ENCODE results near the gene DENND6A. TPM values are rescaled to one million over a fixed set of nuclear protein-coding genes. Genes with fewer than 3 reads are reported as not detected.

The DENND6A gene
- total and polyA plus RNA-seq, 2 of the 8 experiments (the other 6 are each of a cell fraction or from before 2014, with no cell fraction given), result 7.8 to 14.8 TPM

GRCh38 chr3:57587905-57588304, 105.0 kb downstream of the DENND6A start:
- Histone ChIP-seq H4K91ac (replicated peaks; ENCODE audit: insufficient read length, low read length) (no peak overlapping the region), H2BK20ac (ENCODE audit: low read length) (no peak overlapping the region), H3K18ac (ENCODE audit: extremely low read depth, low read length) (no peak overlapping the region), H3K56ac (replicated peaks; ENCODE audit: insufficient read length, low read depth, low read length) (no peak overlapping the region), H4K20me1 (replicated peaks in 1 of 2; ENCODE audit: control insufficient read depth in 1 of 2, insufficient read depth in 2 of 2, low read length in 2 of 2) (peaks cover 4 to 10% of the 10 kb centered on the region in 2 experiments), H2AK5ac (ENCODE audit: low read depth, low read length) (no peak overlapping the region), H3K4me1 (replicated peaks in 1 of 4; ENCODE audit: control insufficient read depth in 3 of 4, insufficient read depth in 4 of 4, low read length in 3 of 4) (no peaks in the 10 kb centered on the region), H3K4me2 (ENCODE audit: insufficient read depth in 1 of 2, low read depth in 2 of 2, low read length in 2 of 2) (no peak overlapping the region), H3K23me2 (ENCODE audit: low read depth, low read length) (no peaks in the 10 kb centered on the region), H2BK5ac (ENCODE audit: low read depth, low read length) (no peak overlapping the region), H2BK12ac (ENCODE audit: low read depth, low read length) (no peak overlapping the region), H4K5ac (ENCODE audit: insufficient read length, low read depth, low read length) (no peak overlapping the region), H3K79me1 (ENCODE audit: low read depth, low read length) (no peaks in the 10 kb centered on the region), H2BK15ac (ENCODE audit: low read length) (no peak overlapping the region), H3K4me3 (ENCODE audit: extremely low read depth in 1 of 4, insufficient read depth in 2 of 4, low read depth in 3 of 4, low read length in 4 of 4) (no peak overlapping the region), H2BK120ac (replicated peaks; ENCODE audit: low read depth, low read length) (no peak overlapping the region), H2AFZ (ENCODE audit: low read length) (no peak overlapping the region), H3K9me3 (ENCODE audit: insufficient read depth in 2 of 2, low read depth in 1 of 2, low read length in 1 of 2) (no peaks in the 10 kb centered on the region), H3K36me3 (ENCODE audit: control insufficient read depth in 2 of 4, insufficient read depth in 4 of 4, low read length in 3 of 4) (peaks cover 0 to 8% (median 0%) of the 10 kb centered on the region in 4 experiments; a peak in 2 of 8 replicates), H3K4ac (replicated peaks; ENCODE audit: insufficient read length, low read depth, low read length) (no peak overlapping the region), H3K27me3 (replicated peaks in 1 of 4; ENCODE audit: control insufficient read depth in 3 of 4, extremely low read depth in 1 of 4, insufficient read depth in 3 of 4, low read length in 3 of 4) (no peaks in the 10 kb centered on the region), H4K8ac (ENCODE audit: extremely low read depth, insufficient read depth, low read length) (no peak overlapping the region), H3K27ac (ENCODE audit: low read depth, low read length) (no peak overlapping the region), H3K9ac (replicated peaks in 1 of 4; ENCODE audit: extremely low read depth in 1 of 4, low read depth in 3 of 4, low read length in 3 of 4) (no peak overlapping the region), H3K14ac (ENCODE audit: insufficient read length) (no peak overlapping the region), H3K23ac (ENCODE audit: insufficient read length) (no peak overlapping the region), H3K79me2 (ENCODE audit: control insufficient read depth in 1 of 2, insufficient read depth in 2 of 2, low read length in 2 of 2) (peaks cover 27 to 95% of the 10 kb centered on the region in 2 experiments)
- FAIRE-seq, result no peak
- ChIA-PET CTCF (ENCODE audit: partially characterized antibody) (interaction anchor here (1.2 to 1.5 kb wide), 2 partner anchors 42 to 417 kb away, joined by 3 to 4 read pairs; no protein-coding TSS in a partner anchor), POLR2A (ENCODE audit: partially characterized antibody) (interaction anchor here (3.6 to 5.7 kb wide), 2 partner anchors 8 to 9 kb away, joined by 15 to 43 read pairs; partner anchors contain the start of gene ARF4)
- TF ChIP-seq CREB1 (IDR thresholded peaks at IDR 0.05) (no peak), POLR2A (IDR thresholded peaks at IDR 0.05; ENCODE audit: control extremely low read depth in 1 of 2, low read depth in 2 of 2, low read length in 2 of 2) (no peak), SP1 (IDR thresholded peaks at IDR 0.05; ENCODE audit: low read depth, low read length) (no peak), RBBP5 (IDR thresholded peaks at IDR 0.05; ENCODE audit: borderline replicate concordance, low read depth, low read length) (no peak), SIX5 (IDR thresholded peaks at IDR 0.05; ENCODE audit: low read depth, low read length) (no peak), CBX5 (IDR thresholded peaks at IDR 0.05; ENCODE audit: low read depth, low read length) (no peak), TCF12 (IDR thresholded peaks at IDR 0.05; ENCODE audit: low read depth, low read length) (no peak), SIRT6 (IDR thresholded peaks at IDR 0.05; ENCODE audit: low read length) (no peak)
- TF ChIP-seq, protein P1, sequence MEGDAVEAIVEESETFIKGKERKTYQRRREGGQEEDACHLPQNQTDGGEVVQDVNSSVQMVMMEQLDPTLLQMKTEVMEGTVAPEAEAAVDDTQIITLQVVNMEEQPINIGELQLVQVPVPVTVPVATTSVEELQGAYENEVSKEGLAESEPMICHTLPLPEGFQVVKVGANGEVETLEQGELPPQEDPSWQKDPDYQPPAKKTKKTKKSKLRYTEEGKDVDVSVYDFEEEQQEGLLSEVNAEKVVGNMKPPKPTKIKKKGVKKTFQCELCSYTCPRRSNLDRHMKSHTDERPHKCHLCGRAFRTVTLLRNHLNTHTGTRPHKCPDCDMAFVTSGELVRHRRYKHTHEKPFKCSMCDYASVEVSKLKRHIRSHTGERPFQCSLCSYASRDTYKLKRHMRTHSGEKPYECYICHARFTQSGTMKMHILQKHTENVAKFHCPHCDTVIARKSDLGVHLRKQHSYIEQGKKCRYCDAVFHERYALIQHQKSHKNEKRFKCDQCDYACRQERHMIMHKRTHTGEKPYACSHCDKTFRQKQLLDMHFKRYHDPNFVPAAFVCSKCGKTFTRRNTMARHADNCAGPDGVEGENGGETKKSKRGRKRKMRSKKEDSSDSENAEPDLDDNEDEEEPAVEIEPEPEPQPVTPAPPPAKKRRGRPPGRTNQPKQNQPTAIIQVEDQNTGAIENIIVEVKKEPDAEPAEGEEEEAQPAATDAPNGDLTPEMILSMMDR (IDR thresholded peaks at IDR 0.05; ENCODE audit: control extremely low read depth in 1 of 3, insufficient read depth in 1 of 3, low read depth in 1 of 3, low read length in 3 of 3), result no peak
- no peak for DNase-seq (ENCODE audit: low read depth in 1 of 2, low spot score in 2 of 2)
- 93% methylated on average over 2 of the region's 2 CpGs; no CpG with 5 or more reads in 1 of the 2 experiments for WGBS, 2 experiments (ENCODE audit: extremely low coverage in 1 of 2, insufficient coverage in 1 of 2, insufficient read length in 1 of 2, insufficient replicate concordance in 2 of 2, low coverage in 1 of 2, low lambda C conversion rate in 2 of 2, missing lambda C conversion rate in 1 of 2)
